NT2/D1 (cell line): ENCODE measurements around the gene ABL1.

Experiments
- DNase-seq: peaks from one replicate; pipeline ENCODE4 v3.0.0-alpha.2; 2011; ENCODE audit warnings: low read depth, low spot score
- H3K27me3 ChIP-seq: 2 replicates; pipeline ENCODE4 v1.6.0; 2011; ENCODE audit warnings: mild to moderate bottlenecking; ENCODE audit not compliant: insufficient read length, insufficient read depth
- H3K36me3 ChIP-seq: 2 replicates; pipeline ENCODE4 v1.6.1; 2011; ENCODE audit warnings: mild to moderate bottlenecking, low read length, mixed read lengths; ENCODE audit not compliant: insufficient read depth, insufficient read length
- H3K4me1 ChIP-seq: 2 replicates; pipeline ENCODE4 v1.5.1; 2011; ENCODE audit not compliant: insufficient read depth, insufficient read length
- H3K4me3 ChIP-seq: 2 replicates; pipeline ENCODE4 v1.5.1; 2011; ENCODE audit warnings: low read depth; ENCODE audit not compliant: insufficient read length
- H3K9ac ChIP-seq: 2 replicates; pipeline ENCODE4 v1.6.0; 2011; ENCODE audit warnings: low read depth; ENCODE audit not compliant: insufficient read length
- H3K9me3 ChIP-seq: 2 replicates; pipeline ENCODE4 v1.5.1; 2011; ENCODE audit warnings: mild to moderate bottlenecking, low read length; ENCODE audit not compliant: insufficient read depth
- SUZ12 ChIP-seq: IDR thresholded peaks from 2 replicates; pipeline ENCODE4 v1.6.1; 2011; ENCODE audit not compliant: insufficient read length, insufficient read depth; ENCODE audit errors: extremely low read depth
- YY1 ChIP-seq: IDR thresholded peaks from 2 replicates; pipeline ENCODE4 v1.6.1; 2011; ENCODE audit not compliant: insufficient read length, insufficient read depth
- ZNF274 ChIP-seq: IDR thresholded peaks from 2 replicates; pipeline ENCODE4 v1.6.1; 2011; ENCODE audit warnings: mild to moderate bottlenecking, low read depth, low read length

ABL1 gene

GRCh38 chr9:130933114-130934046, 98.3 kb downstream of the ABL1 start:
- peaks cover 9% of the 10 kb centered on the region for H3K27me3 ChIP-seq
- H3K36me3 ChIP-seq, result no peaks in the 10 kb centered on the region
- H3K9ac ChIP-seq, result peak overlapping the region; percentile 11
- H3K4me1 ChIP-seq, result peaks cover 37% of the 10 kb centered on the region
- TF ChIP-seq ZNF274 (no peak), YY1 (no peak), SUZ12 (no peak)
- H3K4me3 ChIP-seq, result peak overlapping the region; percentile 27
- DNase-seq, result no peak
- H3K9me3 ChIP-seq, result no peaks in the 10 kb centered on the region

GRCh38 chr9:130934246-130934645, 99.2 kb downstream of the ABL1 start:
- Histone ChIP-seq H3K9me3 (no peaks in the 10 kb centered on the region), H3K27me3 (peaks cover 17% of the 10 kb centered on the region), H3K9ac (peak overlapping the region; percentile 4), H3K36me3 (no peaks in the 10 kb centered on the region), H3K4me1 (peaks cover 32% of the 10 kb centered on the region), H3K4me3 (no peak overlapping the region)
- no peak for TF ChIP-seq SUZ12
- TF ChIP-seq YY1, result no peak
- TF ChIP-seq ZNF274, result no peak
- DNase-seq, result no peak

GRCh38 chr9:130934702-130935647, 99.9 kb downstream of the ABL1 start:
- Histone ChIP-seq H3K4me3 (no peak overlapping the region), H3K9me3 (no peaks in the 10 kb centered on the region), H3K27me3 (peaks cover 24% of the 10 kb centered on the region), H3K36me3 (no peaks in the 10 kb centered on the region), H3K9ac (no peak overlapping the region), H3K4me1 (peaks cover 30% of the 10 kb centered on the region)
- DNase-seq, result no peak
- no peak for TF ChIP-seq YY1
- TF ChIP-seq SUZ12, result no peak
- no peak for TF ChIP-seq ZNF274

- Histone ChIP-seq H3K9me3 (no peaks in the 10 kb centered on the region), H3K9ac (peak overlapping the region; percentile 52), H3K4me3 (no peak overlapping the region), H3K4me1 (peaks cover 33% of the 10 kb centered on the region), H3K27me3 (peaks cover 31% of the 10 kb centered on the region), H3K36me3 (no peaks in the 10 kb centered on the region)
- no peak for DNase-seq
- no peak for TF ChIP-seq ZNF274
- no peak for TF ChIP-seq SUZ12
- TF ChIP-seq YY1, result no peak
Measured at GRCh38 chr9:130935648-130936271, 100.7 kb downstream of the ABL1 start.

GRCh38 chr9:130936285-130937117, 101.4 kb downstream of the ABL1 start:
- TF ChIP-seq ZNF274, result no peak
- no peak for TF ChIP-seq YY1
- TF ChIP-seq SUZ12, result no peak
- no peaks in the 10 kb centered on the region for H3K36me3 ChIP-seq
- no peak overlapping the region for H3K4me3 ChIP-seq
- peaks cover 39% of the 10 kb centered on the region for H3K27me3 ChIP-seq
- peak; percentile 76 for DNase-seq
- peaks cover 33% of the 10 kb centered on the region for H3K4me1 ChIP-seq
- H3K9me3 ChIP-seq, result no peaks in the 10 kb centered on the region
- H3K9ac ChIP-seq, result peak overlapping the region; percentile 52
